Smooth muscle cell of the umbilical artery (primary cell): ENCODE results near the gene UBA3. TPM values are rescaled to one million over a fixed set of nuclear protein-coding genes. Genes with fewer than 3 reads are reported as not detected.

ENCODE experiments used
- total RNA-seq: library from RNA; depleted of rRNA; stranded (reverse); fragments of >200 nt; gene quantifications from 2 replicates; pipeline ENCODE4 v1.2.3, GENCODE V29; 2014

UBA3 gene
- 64.1 and 70.4 TPM in 2 replicates for total RNA-seq

DNA sequence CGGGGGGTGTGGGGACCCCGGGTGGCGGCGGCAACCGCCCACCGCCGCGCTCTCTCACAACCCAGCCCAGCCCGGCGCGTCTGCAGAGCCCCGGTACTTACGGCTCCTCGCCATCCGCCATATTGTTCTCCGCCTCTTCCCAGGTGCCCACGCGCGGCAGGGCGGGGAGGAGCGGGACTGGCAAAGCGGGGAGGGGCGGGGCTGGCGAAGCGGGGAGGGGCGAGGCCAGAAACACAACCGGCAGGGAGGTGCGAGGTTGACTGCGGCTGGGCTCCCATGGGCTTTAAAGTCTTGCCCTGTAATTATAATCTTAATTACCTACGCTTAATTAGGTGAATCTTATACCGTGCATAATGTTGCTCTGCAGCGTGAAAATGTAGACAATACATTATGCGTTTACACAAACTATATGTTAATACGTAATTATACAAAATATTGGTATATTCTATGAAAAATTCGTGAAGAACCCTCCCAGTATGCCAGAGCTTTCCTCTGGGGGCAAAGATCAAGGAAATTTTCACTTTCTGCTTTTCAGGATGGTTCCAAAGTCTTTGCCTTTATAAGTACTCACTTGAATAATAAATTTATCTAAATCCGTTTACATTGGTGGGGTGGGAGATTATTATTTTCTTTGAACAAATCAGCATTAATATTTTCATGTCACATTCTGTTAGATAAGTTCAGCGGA is at the start of gene UBA3:
UBA3 (minus strand) TSS at position 133 of the 688 bp plus-strand sequence; CDS start at position 121, 12 bp downstream.

GRCh38 chr3:69122403-69122802 is 42.2 kb upstream of the UBA3 start, which contains the start of gene LMOD3:
TSS of gene LMOD3 (minus strand) at chr3:69122595. CDS start at chr3:69122386, 209 bp downstream.

GRCh38 chr3:69084326-69085167 is 4.4 kb upstream of the UBA3 start, which contains the start of gene ARL6IP5:
TSS of gene ARL6IP5 (plus strand) at chr3:69084937. CDS start at chr3:69085048, 111 bp downstream.

DNA sequence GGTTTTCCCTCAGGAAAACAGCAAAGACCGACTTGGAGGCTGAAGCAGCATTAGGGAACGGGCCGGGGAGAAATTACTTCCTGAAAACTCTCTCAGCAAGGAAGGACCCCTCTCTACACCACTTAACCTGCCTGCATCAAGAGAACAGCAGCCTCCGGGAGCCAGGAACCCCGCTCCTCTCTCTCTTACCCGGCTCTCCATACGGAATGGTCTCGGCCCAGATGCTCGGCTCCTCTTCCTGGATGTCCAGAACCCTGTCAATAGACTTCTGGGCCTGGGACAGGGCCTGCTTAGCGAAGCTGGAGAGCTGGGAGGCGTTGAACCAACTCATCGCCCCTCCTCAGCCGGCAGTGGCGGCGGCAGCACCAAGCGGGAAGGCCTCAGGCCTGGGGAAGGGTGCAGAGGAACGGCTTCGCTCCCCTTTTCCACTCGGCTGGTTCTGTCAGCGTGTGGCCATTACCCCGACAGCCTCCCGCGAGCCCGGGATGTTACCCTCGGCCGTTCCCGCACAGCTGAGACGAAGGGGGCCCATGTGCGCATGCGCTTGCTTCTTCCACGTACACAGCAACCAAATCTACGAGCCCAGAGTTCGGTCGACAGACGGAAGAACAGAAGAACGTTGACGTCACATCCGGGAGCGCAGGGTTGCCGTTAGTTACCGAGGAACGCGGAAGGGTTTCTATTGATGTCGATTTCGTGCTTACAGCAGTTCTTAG is 28.3 kb downstream of the UBA3 start, which contains the start of gene TMF1:
TMF1 (minus strand) TSS at position 578 of the 716 bp plus-strand sequence; CDS start at position 331, 247 bp downstream.

DNA sequence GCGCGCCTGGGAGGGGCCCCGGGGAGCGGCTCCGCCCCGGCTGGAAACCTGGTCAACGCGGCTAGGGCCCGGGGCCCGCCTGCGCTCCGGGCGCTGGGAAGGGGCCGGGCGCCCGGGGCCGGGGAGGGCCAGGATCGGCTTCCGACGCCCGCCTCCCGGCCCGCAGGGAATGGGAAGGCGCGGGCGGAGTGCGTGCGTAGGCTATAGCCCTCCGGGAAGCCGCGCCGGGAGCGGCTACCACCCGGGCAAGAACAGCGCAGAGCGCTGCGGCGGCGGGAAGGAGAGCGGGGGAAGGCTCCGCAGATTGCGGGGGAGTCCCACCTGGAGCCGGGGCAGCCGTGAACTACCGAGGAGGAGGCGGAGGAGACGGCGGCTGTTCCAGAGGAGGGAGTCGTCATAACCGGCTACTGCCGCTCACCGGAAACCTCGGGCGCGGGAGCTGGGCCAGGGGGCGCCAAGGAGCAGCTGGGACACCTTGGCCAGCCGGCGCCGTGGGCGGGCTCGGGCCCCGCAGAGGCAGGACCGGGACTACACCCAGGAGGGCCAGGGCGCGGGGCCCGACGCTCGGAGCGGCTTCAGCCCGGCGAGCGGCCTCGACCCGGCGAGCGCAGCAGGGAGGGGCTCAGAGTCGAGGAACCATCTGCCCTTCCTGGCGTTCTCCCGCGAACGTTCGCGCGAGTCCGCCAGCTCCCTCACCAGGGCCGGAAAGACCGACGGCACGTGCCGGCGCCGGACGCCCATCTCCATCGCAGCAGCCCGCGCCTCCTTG is 66.7 kb downstream of the UBA3 start, which contains the start of gene EOGT:
EOGT (minus strand) TSS at position 432 of the 769 bp plus-strand sequence. CDS start 3,838 bp downstream, outside the sequence.

Other genes starting within 250 kb of the UBA3 start
- gene TAFA4, start 147.8 kb downstream of the UBA3 start, total RNA-seq: not detected in 2 replicates
- 45.4 and 66.4 TPM in 2 replicates for gene EOGT, start 66.7 kb downstream of the UBA3 start, total RNA-seq
- gene TMF1, start 28.0 kb downstream of the UBA3 start, total RNA-seq: 47.8 and 64.3 TPM in 2 replicates
- gene ARL6IP5, start 4.6 kb upstream of the UBA3 start, total RNA-seq: 72.5 and 109 TPM in 2 replicates
- gene LMOD3, start 42.2 kb upstream of the UBA3 start, total RNA-seq: not detected in 2 replicates